ENCODE data around the gene STX16.

The STX16 gene

DNA sequence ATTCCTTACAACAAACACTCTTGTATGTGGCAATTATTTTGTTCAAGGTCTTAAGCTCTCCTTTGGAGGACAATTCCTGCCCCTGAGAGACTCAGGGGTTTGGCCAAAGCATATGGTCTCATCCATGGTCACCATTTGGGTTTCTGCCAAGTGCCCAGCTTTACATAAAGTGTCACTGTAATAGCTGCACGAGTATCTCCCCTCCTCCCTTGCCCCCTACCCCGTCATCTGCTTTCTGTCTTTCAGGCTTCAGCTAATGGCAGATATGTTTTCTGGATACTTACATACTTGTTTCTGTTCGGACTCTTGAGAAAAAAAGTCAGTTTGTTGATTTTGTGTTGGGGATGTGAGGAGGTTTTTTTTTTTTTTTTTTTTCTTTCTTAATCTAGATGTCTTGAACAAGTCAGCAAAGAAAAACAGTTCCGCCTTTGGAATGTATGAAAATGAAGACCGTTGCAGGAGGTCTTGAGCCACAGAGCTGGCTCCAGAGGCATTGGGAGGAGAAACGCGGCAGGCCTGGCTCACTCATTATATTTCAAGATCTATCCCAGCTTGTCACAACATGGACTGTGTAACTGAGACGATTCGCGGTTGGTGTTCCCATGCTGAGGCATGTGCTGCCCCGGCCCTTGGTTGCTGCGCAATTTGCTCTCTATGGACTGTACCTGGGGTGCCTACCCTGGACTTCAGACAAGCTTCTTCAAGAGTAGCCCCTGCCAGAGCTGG is 32.6 kb upstream of the STX16 start:
- no peak for TF ChIP-seq EP300 (IDR thresholded peaks at IDR 0.05; ENCODE audit: borderline replicate concordance)
- TF ChIP-seq FOXM1 (IDR thresholded peaks at IDR 0.05; ENCODE audit: borderline replicate concordance, low read depth): no peak
- TF ChIP-seq ZBTB7A (IDR thresholded peaks at IDR 0.05; ENCODE audit: low read depth): no peak
- TF ChIP-seq CREB1 (IDR thresholded peaks at IDR 0.05; ENCODE audit: low read depth): no peak
- TF ChIP-seq, protein P1, sequence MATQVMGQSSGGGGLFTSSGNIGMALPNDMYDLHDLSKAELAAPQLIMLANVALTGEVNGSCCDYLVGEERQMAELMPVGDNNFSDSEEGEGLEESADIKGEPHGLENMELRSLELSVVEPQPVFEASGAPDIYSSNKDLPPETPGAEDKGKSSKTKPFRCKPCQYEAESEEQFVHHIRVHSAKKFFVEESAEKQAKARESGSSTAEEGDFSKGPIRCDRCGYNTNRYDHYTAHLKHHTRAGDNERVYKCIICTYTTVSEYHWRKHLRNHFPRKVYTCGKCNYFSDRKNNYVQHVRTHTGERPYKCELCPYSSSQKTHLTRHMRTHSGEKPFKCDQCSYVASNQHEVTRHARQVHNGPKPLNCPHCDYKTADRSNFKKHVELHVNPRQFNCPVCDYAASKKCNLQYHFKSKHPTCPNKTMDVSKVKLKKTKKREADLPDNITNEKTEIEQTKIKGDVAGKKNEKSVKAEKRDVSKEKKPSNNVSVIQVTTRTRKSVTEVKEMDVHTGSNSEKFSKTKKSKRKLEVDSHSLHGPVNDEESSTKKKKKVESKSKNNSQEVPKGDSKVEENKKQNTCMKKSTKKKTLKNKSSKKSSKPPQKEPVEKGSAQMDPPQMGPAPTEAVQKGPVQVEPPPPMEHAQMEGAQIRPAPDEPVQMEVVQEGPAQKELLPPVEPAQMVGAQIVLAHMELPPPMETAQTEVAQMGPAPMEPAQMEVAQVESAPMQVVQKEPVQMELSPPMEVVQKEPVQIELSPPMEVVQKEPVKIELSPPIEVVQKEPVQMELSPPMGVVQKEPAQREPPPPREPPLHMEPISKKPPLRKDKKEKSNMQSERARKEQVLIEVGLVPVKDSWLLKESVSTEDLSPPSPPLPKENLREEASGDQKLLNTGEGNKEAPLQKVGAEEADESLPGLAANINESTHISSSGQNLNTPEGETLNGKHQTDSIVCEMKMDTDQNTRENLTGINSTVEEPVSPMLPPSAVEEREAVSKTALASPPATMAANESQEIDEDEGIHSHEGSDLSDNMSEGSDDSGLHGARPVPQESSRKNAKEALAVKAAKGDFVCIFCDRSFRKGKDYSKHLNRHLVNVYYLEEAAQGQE (IDR thresholded peaks at IDR 0.05; ENCODE audit: low read depth): no peak
- no peak for TF ChIP-seq TCF12 (IDR thresholded peaks at IDR 0.05; ENCODE audit: low read depth)
- no peak for TF ChIP-seq CEBPB (IDR thresholded peaks at IDR 0.05)
- no peak for TF ChIP-seq NFIC (IDR thresholded peaks at IDR 0.05)
- no peak for TF ChIP-seq TEAD4 (IDR thresholded peaks at IDR 0.05)
- TF ChIP-seq, protein P2, sequence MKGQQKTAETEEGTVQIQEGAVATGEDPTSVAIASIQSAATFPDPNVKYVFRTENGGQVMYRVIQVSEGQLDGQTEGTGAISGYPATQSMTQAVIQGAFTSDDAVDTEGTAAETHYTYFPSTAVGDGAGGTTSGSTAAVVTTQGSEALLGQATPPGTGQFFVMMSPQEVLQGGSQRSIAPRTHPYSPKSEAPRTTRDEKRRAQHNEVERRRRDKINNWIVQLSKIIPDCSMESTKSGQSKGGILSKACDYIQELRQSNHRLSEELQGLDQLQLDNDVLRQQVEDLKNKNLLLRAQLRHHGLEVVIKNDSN (IDR thresholded peaks at IDR 0.05): no peak
- TF ChIP-seq EGR1 (IDR thresholded peaks at IDR 0.05): no peak
- TF ChIP-seq TAF1 (IDR thresholded peaks at IDR 0.05; ENCODE audit: low read depth): no peak
- TF ChIP-seq, protein P3, sequence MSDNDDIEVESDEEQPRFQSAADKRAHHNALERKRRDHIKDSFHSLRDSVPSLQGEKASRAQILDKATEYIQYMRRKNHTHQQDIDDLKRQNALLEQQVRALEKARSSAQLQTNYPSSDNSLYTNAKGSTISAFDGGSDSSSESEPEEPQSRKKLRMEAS (IDR thresholded peaks at IDR 0.05): no peak
- no peak for TF ChIP-seq YY1 (IDR thresholded peaks at IDR 0.05; ENCODE audit: low read depth)
- TF ChIP-seq RAD21 (IDR thresholded peaks at IDR 0.05; ENCODE audit: low read depth): no peak

DNA sequence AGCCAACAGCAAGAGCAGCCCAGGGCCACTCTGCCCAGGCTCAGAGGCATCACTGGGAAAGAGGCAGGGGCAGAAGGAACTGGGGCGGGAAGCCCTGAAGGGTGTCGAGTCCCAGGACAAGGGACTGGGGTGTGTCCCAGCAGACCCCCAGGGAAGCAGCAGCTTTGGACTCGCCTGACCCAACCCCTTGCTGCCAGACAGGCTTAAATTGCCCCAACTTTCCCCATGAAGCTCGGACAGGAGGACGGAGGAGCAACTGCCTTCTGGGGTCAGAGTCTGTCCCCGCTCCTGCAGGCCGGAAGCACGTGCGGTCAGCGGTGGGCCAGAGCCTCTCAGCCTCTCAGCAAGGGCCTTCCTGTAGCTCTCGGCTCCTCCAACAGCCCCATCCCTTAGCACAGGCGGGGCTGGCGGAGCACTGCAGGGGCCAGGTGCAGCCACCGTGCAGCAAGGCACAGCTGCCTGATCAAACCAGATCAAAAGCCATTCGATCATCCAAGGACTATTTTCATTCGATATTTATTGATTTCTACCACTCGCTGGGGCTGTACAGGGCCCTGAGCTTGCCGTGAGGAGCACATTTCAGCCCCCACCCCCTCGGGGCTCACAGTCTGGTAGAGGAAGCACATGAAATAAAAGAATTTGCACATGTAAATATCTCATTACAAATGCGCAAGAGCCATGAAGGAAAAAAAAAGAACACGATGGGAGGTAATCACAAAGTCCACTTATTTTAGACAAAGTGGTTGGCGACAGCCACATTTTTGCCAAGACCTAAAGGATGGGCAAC is 31.8 kb upstream of the STX16 start:
- TF ChIP-seq TAF1 (IDR thresholded peaks at IDR 0.05; ENCODE audit: low read depth) (no peak), ZBTB7A (IDR thresholded peaks at IDR 0.05; ENCODE audit: low read depth) (no peak), TCF12 (IDR thresholded peaks at IDR 0.05; ENCODE audit: low read depth) (no peak), YY1 (IDR thresholded peaks at IDR 0.05; ENCODE audit: low read depth) (no peak), NFIC (IDR thresholded peaks at IDR 0.05) (no peak), EGR1 (IDR thresholded peaks at IDR 0.05) (no peak), RAD21 (IDR thresholded peaks at IDR 0.05; ENCODE audit: low read depth) (no peak), CREB1 (IDR thresholded peaks at IDR 0.05; ENCODE audit: low read depth) (no peak), TEAD4 (IDR thresholded peaks at IDR 0.05) (no peak), CEBPB (IDR thresholded peaks at IDR 0.05) (no peak), FOXM1 (IDR thresholded peaks at IDR 0.05; ENCODE audit: borderline replicate concordance, low read depth) (no peak), EP300 (IDR thresholded peaks at IDR 0.05; ENCODE audit: borderline replicate concordance) (no peak)
- TF ChIP-seq, protein P2 (IDR thresholded peaks at IDR 0.05): no peak
- TF ChIP-seq, protein P3 (IDR thresholded peaks at IDR 0.05): no peak
- TF ChIP-seq, protein P1 (IDR thresholded peaks at IDR 0.05; ENCODE audit: low read depth): no peak

DNA sequence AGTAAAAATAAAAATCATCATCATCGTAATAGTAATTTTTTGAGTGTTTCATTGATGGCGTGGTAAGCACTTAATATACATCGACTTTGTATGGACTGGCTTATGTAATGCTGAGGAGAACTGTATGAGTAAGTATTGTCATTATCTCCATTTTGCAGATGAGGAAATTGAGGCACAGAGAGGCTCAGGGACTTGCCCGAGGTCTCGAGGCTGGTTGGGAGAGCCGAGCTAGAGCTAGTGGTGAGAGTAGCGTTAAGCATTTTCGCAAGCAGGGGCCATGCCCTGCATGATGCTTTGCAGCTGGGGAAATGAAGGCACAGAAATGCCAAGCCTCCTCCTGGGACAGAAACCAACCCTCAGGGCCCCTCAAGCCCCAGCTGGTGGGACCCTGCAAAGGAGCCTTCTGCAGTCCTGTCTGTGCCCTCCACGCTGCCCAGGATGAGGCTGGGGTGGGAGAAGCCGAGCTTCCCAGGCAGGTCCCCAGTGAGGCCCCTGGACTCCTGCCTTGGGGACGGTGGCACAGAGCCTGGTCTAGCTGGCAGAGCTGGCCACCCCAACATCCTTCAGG is 31.1 kb upstream of the STX16 start:
- TF ChIP-seq EP300 (IDR thresholded peaks at IDR 0.05; ENCODE audit: borderline replicate concordance) (no peak), YY1 (IDR thresholded peaks at IDR 0.05; ENCODE audit: low read depth) (no peak), ZBTB7A (IDR thresholded peaks at IDR 0.05; ENCODE audit: low read depth) (no peak), CEBPB (IDR thresholded peaks at IDR 0.05) (no peak), TAF1 (IDR thresholded peaks at IDR 0.05; ENCODE audit: low read depth) (no peak), FOXM1 (IDR thresholded peaks at IDR 0.05; ENCODE audit: borderline replicate concordance, low read depth) (no peak), TEAD4 (IDR thresholded peaks at IDR 0.05) (no peak), NFIC (IDR thresholded peaks at IDR 0.05) (no peak), EGR1 (IDR thresholded peaks at IDR 0.05) (no peak), CREB1 (IDR thresholded peaks at IDR 0.05; ENCODE audit: low read depth) (no peak), RAD21 (IDR thresholded peaks at IDR 0.05; ENCODE audit: low read depth) (no peak), TCF12 (IDR thresholded peaks at IDR 0.05; ENCODE audit: low read depth) (no peak)
- TF ChIP-seq, protein P1 (IDR thresholded peaks at IDR 0.05; ENCODE audit: low read depth): no peak
- TF ChIP-seq, protein P3 (IDR thresholded peaks at IDR 0.05): no peak
- TF ChIP-seq, protein P2 (IDR thresholded peaks at IDR 0.05): no peak
